ENCODE data around the gene SLC38A11. TPM values are rescaled to one million over a fixed set of nuclear protein-coding genes. Genes with fewer than 3 reads are reported as not detected.
"Not testable (repeated sequence)": the region's sequence is repeated elsewhere in the genome, so short reads cannot be mapped to it uniquely, and the experiment has no call there.

SLC38A11 gene
- total RNA-seq, 1 donor from 2014 or later, result 2.6 TPM

DNA sequence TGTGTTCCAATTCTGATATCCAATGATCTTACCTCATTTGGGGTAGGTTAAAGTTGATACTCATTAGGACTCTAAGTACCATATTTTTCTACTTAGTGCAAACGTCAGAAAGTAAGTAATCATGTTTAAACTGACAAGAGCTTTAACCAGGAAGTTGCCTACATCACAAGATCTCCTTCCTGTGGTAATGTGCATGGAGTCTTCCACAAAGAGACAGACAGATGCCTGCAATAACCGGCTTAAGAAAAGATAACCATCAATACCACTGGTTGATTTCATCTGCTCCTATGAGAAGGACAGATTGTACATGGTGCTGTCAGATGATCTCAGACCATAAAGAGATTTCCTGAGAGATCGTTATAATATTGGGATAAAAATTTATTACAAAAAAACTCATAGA, 33.5 kb upstream of the SLC38A11 start:
- not testable (repeated sequence) for H3K36me3 ChIP-seq (ENCODE audit: control insufficient read depth in 3 of 3, insufficient read depth in 3 of 3, low read length in 3 of 3); H3K27ac ChIP-seq (ENCODE audit: low read depth, low read length); H3K9me3 ChIP-seq (ENCODE audit: control insufficient read depth in 3 of 3, low read length in 3 of 3); H3K4me1 ChIP-seq (ENCODE audit: control insufficient read depth in 3 of 3, insufficient read depth in 3 of 3, low read length in 3 of 3); H3K4me3 ChIP-seq (ENCODE audit: low read length in 3 of 3); H3K27me3 ChIP-seq (ENCODE audit: control insufficient read depth in 3 of 3, insufficient read depth in 3 of 3, low read length in 3 of 3); H3K9ac ChIP-seq (ENCODE audit: low read depth in 1 of 3, low read length in 3 of 3)

DNA sequence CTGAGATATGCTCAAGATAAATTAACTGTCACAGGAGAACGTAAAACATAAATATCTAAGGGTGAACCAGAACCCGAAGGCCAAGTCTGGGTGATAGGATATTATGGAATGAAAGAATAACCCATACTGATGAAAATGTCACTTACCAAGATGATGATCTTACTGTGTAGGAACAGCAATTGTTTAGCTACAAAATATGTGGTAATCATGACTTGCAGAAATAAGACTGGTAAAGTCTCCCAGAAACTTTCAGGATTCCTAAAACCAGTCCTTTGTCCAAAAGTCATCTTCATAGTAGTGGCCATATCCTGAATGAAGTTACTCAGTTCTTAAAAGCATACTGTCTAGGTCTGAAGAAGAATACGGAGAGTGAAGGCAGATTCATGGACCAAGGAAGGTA, 30.7 kb upstream of the SLC38A11 start:
- not testable (repeated sequence) for H3K27ac ChIP-seq (ENCODE audit: low read depth, low read length); H3K27me3 ChIP-seq (ENCODE audit: control insufficient read depth in 3 of 3, insufficient read depth in 3 of 3, low read length in 3 of 3); H3K9me3 ChIP-seq (ENCODE audit: control insufficient read depth in 3 of 3, low read length in 3 of 3); H3K9ac ChIP-seq (ENCODE audit: low read depth in 1 of 3, low read length in 3 of 3); H3K36me3 ChIP-seq (ENCODE audit: control insufficient read depth in 3 of 3, insufficient read depth in 3 of 3, low read length in 3 of 3); H3K4me1 ChIP-seq (ENCODE audit: control insufficient read depth in 3 of 3, insufficient read depth in 3 of 3, low read length in 3 of 3); H3K4me3 ChIP-seq (ENCODE audit: low read length in 3 of 3)

DNA sequence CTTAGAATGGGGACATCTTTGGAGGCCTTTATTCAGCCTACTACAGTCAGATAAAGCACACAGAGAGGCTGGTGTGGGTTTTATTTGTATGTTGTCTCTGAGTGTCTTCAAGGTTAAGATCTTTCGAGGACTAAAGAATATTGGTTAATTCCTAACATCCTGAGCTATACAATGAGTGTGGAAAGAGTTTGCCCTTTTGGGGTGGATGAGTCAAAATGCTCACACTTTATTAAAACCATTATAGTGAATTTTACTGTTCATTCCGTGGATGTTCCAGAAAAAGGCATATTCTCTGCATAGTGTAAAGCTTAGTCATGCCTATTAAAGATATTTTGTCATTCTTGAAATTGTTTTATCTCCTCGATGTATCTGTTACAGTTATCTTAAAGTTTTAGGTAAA, 29.1 kb upstream of the SLC38A11 start:
- Histone ChIP-seq H3K27me3 (ENCODE audit: control insufficient read depth in 3 of 3, insufficient read depth in 3 of 3, low read length in 3 of 3) (no peaks in the 10 kb centered on the region), H3K4me3 (ENCODE audit: low read length in 3 of 3) (no peak overlapping the region), H3K4me1 (ENCODE audit: control insufficient read depth in 3 of 3, insufficient read depth in 3 of 3, low read length in 3 of 3) (no peaks in the 10 kb centered on the region), H3K36me3 (ENCODE audit: control insufficient read depth in 3 of 3, insufficient read depth in 3 of 3, low read length in 3 of 3) (no peaks in the 10 kb centered on the region), H3K9me3 (ENCODE audit: control insufficient read depth in 3 of 3, low read length in 3 of 3) (no peaks in the 10 kb centered on the region), H3K27ac (ENCODE audit: low read depth, low read length) (no peak overlapping the region), H3K9ac (ENCODE audit: low read depth in 1 of 3, low read length in 3 of 3) (no peak overlapping the region)

DNA sequence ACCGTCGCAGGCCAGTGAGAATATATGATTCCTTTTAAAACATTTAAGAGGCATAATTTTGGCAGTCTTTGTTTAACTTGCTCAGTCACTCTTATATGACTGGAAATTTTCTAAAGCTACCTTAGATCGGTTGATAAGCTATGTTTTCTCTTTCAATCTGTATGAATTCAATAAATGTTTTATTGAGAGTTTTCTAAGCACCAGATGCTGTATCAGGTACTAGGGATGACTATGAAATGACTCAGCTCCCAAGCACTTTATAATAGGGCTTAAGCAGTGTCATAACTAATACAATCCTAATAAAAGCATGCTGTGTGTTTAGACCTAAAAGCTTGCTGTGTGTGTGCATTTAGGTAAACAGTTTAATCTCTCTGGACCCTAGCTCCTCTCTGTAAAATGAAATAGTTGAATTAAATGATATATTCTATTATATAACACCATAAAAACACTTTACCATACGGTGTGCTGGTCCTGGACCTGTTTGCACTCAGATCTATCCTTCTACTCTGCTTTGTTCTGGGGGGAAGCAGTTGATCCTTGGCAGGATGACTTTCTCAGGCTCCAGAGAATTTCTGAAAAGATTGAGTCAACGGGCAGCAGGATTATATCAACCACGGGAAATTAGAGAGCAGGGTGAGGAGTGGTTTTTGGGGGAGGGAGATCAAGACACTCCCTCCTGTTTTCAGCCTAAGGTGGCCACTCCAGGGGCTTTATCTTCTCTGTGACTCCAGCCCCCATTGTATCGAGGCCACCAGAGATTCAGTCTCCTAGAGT, 26.1 kb upstream of the SLC38A11 start:
- H3K9me3 ChIP-seq (ENCODE audit: control insufficient read depth in 3 of 3, low read length in 3 of 3), result no peaks in the 10 kb centered on the region
- no peak overlapping the region for H3K27ac ChIP-seq (ENCODE audit: low read depth, low read length)
- H3K36me3 ChIP-seq (ENCODE audit: control insufficient read depth in 3 of 3, insufficient read depth in 3 of 3, low read length in 3 of 3), result no peaks in the 10 kb centered on the region
- H3K4me3 ChIP-seq (ENCODE audit: low read length in 3 of 3), result no peak overlapping the region
- no peak overlapping the region for H3K9ac ChIP-seq (ENCODE audit: low read depth in 1 of 3, low read length in 3 of 3)
- H3K27me3 ChIP-seq (ENCODE audit: control insufficient read depth in 3 of 3, insufficient read depth in 3 of 3, low read length in 3 of 3), result no peaks in the 10 kb centered on the region
- H3K4me1 ChIP-seq (ENCODE audit: control insufficient read depth in 3 of 3, insufficient read depth in 3 of 3, low read length in 3 of 3), result no peaks in the 10 kb centered on the region

DNA sequence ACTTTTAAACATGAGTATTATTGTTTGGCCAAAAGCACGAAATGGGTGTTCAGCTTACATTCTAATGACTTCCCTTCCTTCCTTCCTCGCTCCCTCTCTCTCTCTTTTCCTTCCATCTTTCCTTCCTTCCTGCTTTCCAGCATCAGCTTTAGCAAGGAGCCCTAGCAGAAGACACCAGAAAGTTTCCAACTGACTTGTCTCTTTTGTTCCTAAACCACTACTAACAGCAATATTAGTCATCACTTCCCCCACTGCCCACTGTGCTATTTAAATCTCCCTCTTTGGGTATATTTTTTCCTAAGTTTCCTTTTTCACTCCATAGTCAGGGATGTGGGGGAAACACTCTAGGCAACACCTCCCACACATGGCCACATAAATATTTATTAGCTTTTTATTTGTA, 25.4 kb upstream of the SLC38A11 start:
- not testable (repeated sequence) for H3K27ac ChIP-seq (ENCODE audit: low read depth, low read length); H3K4me3 ChIP-seq (ENCODE audit: low read length in 3 of 3); H3K9me3 ChIP-seq (ENCODE audit: control insufficient read depth in 3 of 3, low read length in 3 of 3); H3K27me3 ChIP-seq (ENCODE audit: control insufficient read depth in 3 of 3, insufficient read depth in 3 of 3, low read length in 3 of 3); H3K4me1 ChIP-seq (ENCODE audit: control insufficient read depth in 3 of 3, insufficient read depth in 3 of 3, low read length in 3 of 3); H3K36me3 ChIP-seq (ENCODE audit: control insufficient read depth in 3 of 3, insufficient read depth in 3 of 3, low read length in 3 of 3); H3K9ac ChIP-seq (ENCODE audit: low read depth in 1 of 3, low read length in 3 of 3)

DNA sequence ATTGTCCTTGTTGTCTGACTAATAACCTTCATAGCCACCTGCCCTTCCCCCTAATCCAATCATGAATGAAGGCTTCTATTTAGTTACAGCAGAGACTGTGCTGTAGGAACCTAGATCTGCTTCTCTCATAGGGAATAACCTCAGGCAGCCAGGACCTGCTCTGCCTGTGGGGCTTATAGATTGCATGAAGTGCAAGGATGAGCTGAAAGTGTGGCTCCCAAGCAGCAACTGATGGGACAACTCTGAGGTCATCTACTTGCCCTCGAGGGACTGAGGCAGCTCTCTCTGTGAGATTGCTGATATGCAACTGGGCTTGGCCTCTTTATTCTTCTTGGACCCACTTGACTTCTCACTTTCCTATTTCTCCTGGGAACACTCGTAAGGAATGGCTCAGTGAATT, 23.8 kb upstream of the SLC38A11 start:
- H3K27me3 ChIP-seq (ENCODE audit: control insufficient read depth in 3 of 3, insufficient read depth in 3 of 3, low read length in 3 of 3), result no peaks in the 10 kb centered on the region
- no peak overlapping the region for H3K4me3 ChIP-seq (ENCODE audit: low read length in 3 of 3)
- no peak overlapping the region for H3K27ac ChIP-seq (ENCODE audit: low read depth, low read length)
- H3K4me1 ChIP-seq (ENCODE audit: control insufficient read depth in 3 of 3, insufficient read depth in 3 of 3, low read length in 3 of 3), result no peaks in the 10 kb centered on the region
- no peaks in the 10 kb centered on the region for H3K9me3 ChIP-seq (ENCODE audit: control insufficient read depth in 3 of 3, low read length in 3 of 3)
- no peaks in the 10 kb centered on the region for H3K36me3 ChIP-seq (ENCODE audit: control insufficient read depth in 3 of 3, insufficient read depth in 3 of 3, low read length in 3 of 3)
- H3K9ac ChIP-seq (ENCODE audit: low read depth in 1 of 3, low read length in 3 of 3), result no peak overlapping the region

DNA sequence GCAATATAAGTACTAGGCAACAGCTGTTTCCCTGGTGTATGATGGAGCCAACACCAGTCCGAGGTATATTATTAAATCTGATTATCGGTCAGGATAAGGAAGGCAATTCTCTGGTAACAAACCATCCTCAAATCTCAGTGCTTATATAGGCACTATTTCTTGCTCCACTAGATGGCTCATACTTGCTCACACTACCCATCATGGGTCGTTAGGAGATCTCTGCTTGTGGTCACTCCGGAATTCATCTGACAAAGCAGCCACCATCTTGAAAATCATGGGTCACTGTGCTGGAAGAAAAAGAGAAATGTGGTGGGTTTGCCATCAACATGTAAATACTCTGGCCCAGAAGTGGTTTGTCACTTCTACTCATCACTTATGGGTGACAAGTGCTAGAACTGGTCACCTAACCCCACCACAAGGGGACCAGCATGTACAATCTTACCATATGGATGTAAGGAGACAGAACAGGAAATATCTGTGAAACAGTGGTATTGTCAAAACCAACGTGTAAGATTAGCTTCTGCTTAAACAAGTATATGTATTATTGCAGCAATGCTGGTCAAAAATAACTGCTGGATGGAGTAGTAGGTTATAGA, 21.6 kb upstream of the SLC38A11 start:
- H3K27ac ChIP-seq (ENCODE audit: low read depth, low read length); H3K27me3 ChIP-seq (ENCODE audit: control insufficient read depth in 3 of 3, insufficient read depth in 3 of 3, low read length in 3 of 3); H3K9me3 ChIP-seq (ENCODE audit: control insufficient read depth in 3 of 3, low read length in 3 of 3); H3K4me3 ChIP-seq (ENCODE audit: low read length in 3 of 3); H3K9ac ChIP-seq (ENCODE audit: low read depth in 1 of 3, low read length in 3 of 3); H3K4me1 ChIP-seq (ENCODE audit: control insufficient read depth in 3 of 3, insufficient read depth in 3 of 3, low read length in 3 of 3); H3K36me3 ChIP-seq (ENCODE audit: control insufficient read depth in 3 of 3, insufficient read depth in 3 of 3, low read length in 3 of 3): not testable (repeated sequence)

DNA sequence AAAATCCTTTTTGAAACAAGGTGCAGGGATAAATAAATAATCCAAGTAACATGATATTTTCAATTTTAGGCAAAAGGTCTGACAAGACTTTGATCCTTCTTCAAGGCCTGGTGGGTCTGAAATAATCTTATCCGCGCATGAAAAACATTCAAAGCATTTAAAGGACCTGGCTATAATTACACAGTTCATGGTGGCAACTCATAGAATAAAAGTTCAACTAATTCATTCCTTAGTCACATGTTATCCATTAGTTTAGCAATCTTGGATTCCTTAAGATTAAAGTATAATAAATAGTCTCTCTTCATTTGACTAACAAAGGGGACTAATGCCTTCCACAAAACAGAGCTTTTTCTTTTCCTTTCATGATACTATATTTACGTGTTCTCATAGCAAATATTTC, 21.0 kb upstream of the SLC38A11 start:
- H3K9ac ChIP-seq (ENCODE audit: low read depth in 1 of 3, low read length in 3 of 3), result no peak overlapping the region
- H3K9me3 ChIP-seq (ENCODE audit: control insufficient read depth in 3 of 3, low read length in 3 of 3), result no peaks in the 10 kb centered on the region
- no peaks in the 10 kb centered on the region for H3K27me3 ChIP-seq (ENCODE audit: control insufficient read depth in 3 of 3, insufficient read depth in 3 of 3, low read length in 3 of 3)
- no peak overlapping the region for H3K27ac ChIP-seq (ENCODE audit: low read depth, low read length)
- H3K36me3 ChIP-seq (ENCODE audit: control insufficient read depth in 3 of 3, insufficient read depth in 3 of 3, low read length in 3 of 3), result no peaks in the 10 kb centered on the region
- H3K4me3 ChIP-seq (ENCODE audit: low read length in 3 of 3), result no peak overlapping the region
- H3K4me1 ChIP-seq (ENCODE audit: control insufficient read depth in 3 of 3, insufficient read depth in 3 of 3, low read length in 3 of 3), result no peaks in the 10 kb centered on the region

DNA sequence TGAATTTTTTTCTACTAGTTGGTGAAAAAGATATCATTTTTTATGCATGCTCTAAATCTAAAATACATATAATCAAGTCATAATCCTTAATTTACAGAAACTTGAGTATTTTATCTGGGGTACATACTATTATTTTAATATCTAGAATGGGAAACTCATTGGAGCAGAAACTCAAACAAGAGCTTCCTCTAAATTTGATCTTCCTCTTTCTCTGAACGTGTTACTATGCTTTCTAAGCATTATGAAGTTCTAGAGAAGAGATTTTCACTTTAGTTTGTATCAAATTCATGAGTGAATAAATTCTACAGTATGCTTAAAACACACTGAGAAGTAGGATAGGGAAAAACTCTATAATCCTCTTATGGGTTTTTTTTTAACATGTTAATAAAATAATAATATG, 20.6 kb upstream of the SLC38A11 start:
- Histone ChIP-seq H3K36me3 (ENCODE audit: control insufficient read depth in 3 of 3, insufficient read depth in 3 of 3, low read length in 3 of 3) (no peaks in the 10 kb centered on the region), H3K9ac (ENCODE audit: low read depth in 1 of 3, low read length in 3 of 3) (no peak overlapping the region), H3K9me3 (ENCODE audit: control insufficient read depth in 3 of 3, low read length in 3 of 3) (no peaks in the 10 kb centered on the region), H3K4me1 (ENCODE audit: control insufficient read depth in 3 of 3, insufficient read depth in 3 of 3, low read length in 3 of 3) (no peaks in the 10 kb centered on the region), H3K27me3 (ENCODE audit: control insufficient read depth in 3 of 3, insufficient read depth in 3 of 3, low read length in 3 of 3) (no peaks in the 10 kb centered on the region), H3K4me3 (ENCODE audit: low read length in 3 of 3) (no peak overlapping the region), H3K27ac (ENCODE audit: low read depth, low read length) (no peak overlapping the region)

DNA sequence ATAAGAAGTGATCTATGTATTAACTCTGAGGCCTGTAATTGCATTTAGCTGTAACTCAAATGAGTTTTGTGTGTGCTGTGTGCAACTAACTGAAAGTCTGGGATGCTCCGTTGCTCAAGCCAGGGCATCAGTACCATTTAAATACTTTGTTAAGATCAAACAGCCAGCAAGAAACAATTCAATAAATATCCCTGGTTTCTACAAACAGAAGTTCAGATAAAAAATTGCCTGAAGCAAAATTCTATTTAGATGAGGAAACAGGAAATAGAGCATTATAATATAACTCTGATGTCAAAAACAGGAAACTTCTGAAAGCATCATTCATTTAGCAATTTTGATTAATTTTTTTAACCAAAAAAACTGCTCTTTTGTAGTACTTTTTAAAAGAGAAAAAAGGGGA, 18.9 kb upstream of the SLC38A11 start:
- no peaks in the 10 kb centered on the region for H3K4me1 ChIP-seq (ENCODE audit: control insufficient read depth in 3 of 3, insufficient read depth in 3 of 3, low read length in 3 of 3)
- no peaks in the 10 kb centered on the region for H3K27me3 ChIP-seq (ENCODE audit: control insufficient read depth in 3 of 3, insufficient read depth in 3 of 3, low read length in 3 of 3)
- no peaks in the 10 kb centered on the region for H3K9me3 ChIP-seq (ENCODE audit: control insufficient read depth in 3 of 3, low read length in 3 of 3)
- no peaks in the 10 kb centered on the region for H3K36me3 ChIP-seq (ENCODE audit: control insufficient read depth in 3 of 3, insufficient read depth in 3 of 3, low read length in 3 of 3)
- no peak overlapping the region for H3K9ac ChIP-seq (ENCODE audit: low read depth in 1 of 3, low read length in 3 of 3)
- no peak overlapping the region for H3K4me3 ChIP-seq (ENCODE audit: low read length in 3 of 3)
- no peak overlapping the region for H3K27ac ChIP-seq (ENCODE audit: low read depth, low read length)
